ENCODE data around the gene RHOH.
A peak's percentile ranks its signal among the peaks of the same experiment; 100 is the strongest.

The RHOH gene

DNA sequence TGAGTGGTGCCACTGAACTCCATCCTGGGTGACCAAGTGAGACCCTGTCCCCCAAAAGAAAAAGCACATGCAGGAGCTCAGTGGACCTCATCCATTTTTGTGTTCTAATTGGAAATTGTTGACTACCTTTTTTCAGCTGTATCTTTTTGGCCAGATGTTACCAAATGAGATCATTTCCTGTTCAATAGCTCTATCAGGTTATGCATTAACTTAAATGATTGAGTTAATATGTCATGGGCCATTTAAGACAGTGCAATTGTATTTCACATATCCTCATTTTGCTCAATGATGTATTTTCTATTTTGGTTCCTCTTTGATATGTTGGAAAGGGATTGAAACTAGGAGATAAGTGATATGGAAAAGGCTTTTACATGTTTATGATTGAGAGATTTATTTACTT, 26.2 kb upstream of the RHOH start:
- Histone ChIP-seq H3K9ac (ENCODE audit: low read length in 5 of 5) (no peak overlapping the region), H3K27me3 (ENCODE audit: control insufficient read depth in 5 of 5, insufficient read depth in 4 of 5, low read length in 5 of 5) (no peaks in the 10 kb centered on the region), H3K4me3 (ENCODE audit: low read depth in 1 of 5, low read length in 5 of 5) (no peak overlapping the region), H3K27ac (ENCODE audit: low read depth, low read length) (no peak overlapping the region), H3K9me3 (ENCODE audit: control insufficient read depth in 5 of 5, low read length in 5 of 5) (peaks cover 0 to 13% (median 10%) of the 10 kb centered on the region in 5 donors), H3K4me1 (ENCODE audit: control insufficient read depth in 5 of 5, insufficient read depth in 5 of 5, low read length in 5 of 5) (peaks cover 0 to 9% (median 0%) of the 10 kb centered on the region in 5 donors), H3K36me3 (ENCODE audit: control insufficient read depth in 5 of 5, insufficient read depth in 5 of 5, low read length in 5 of 5) (peaks cover 0 to 3% (median 0%) of the 10 kb centered on the region in 5 donors)

- H3K9me3 ChIP-seq (ENCODE audit: control insufficient read depth in 5 of 5, low read length in 5 of 5), result peaks cover 0 to 3% (median 0%) of the 10 kb centered on the region in 5 donors
- H3K4me1 ChIP-seq (ENCODE audit: control insufficient read depth in 5 of 5, insufficient read depth in 5 of 5, low read length in 5 of 5), result peaks cover 0 to 6% (median 0%) of the 10 kb centered on the region in 5 donors
- no peak overlapping the region for H3K27ac ChIP-seq (ENCODE audit: low read depth, low read length)
- H3K36me3 ChIP-seq (ENCODE audit: control insufficient read depth in 5 of 5, insufficient read depth in 5 of 5, low read length in 5 of 5), result no peaks in the 10 kb centered on the region
- no peak overlapping the region for H3K4me3 ChIP-seq (ENCODE audit: low read depth in 1 of 5, low read length in 5 of 5)
- no peak overlapping the region for H3K9ac ChIP-seq (ENCODE audit: low read length in 5 of 5)
- H3K27me3 ChIP-seq (ENCODE audit: control insufficient read depth in 5 of 5, insufficient read depth in 4 of 5, low read length in 5 of 5), result peaks cover 0 to 3% (median 0%) of the 10 kb centered on the region in 5 donors
Observed at GRCh38 chr4:40173470-40173875, 23.4 kb upstream of the RHOH start.

DNA sequence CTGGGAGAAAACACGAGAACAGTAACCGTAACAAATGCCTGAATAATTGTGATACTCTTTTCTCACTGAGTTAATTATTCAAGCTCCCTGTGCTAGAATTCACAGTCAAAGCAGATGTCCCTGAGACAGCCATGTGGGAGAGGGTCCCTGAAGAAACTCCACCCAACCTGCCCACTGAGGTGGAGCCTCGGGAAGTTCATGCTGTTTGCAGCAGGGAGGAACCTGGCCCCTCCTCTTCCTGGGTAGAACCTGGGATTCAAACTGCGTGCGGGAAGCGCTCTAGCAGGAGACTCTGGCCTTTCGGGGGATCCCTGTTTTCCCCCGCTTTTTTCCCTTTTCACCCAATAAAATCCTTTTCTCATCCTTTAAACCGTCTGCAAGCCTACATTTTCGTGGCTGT, 20.2 kb upstream of the RHOH start:
- Histone ChIP-seq H3K36me3 (ENCODE audit: control insufficient read depth in 5 of 5, insufficient read depth in 5 of 5, low read length in 5 of 5) (no peaks in the 10 kb centered on the region), H3K9me3 (ENCODE audit: control insufficient read depth in 5 of 5, low read length in 5 of 5) (no peaks in the 10 kb centered on the region), H3K4me1 (ENCODE audit: control insufficient read depth in 5 of 5, insufficient read depth in 5 of 5, low read length in 5 of 5) (peaks cover 0 to 6% (median 0%) of the 10 kb centered on the region in 5 donors), H3K27me3 (ENCODE audit: control insufficient read depth in 5 of 5, insufficient read depth in 4 of 5, low read length in 5 of 5) (peaks cover 0 to 3% (median 0%) of the 10 kb centered on the region in 5 donors), H3K9ac (ENCODE audit: low read length in 5 of 5) (no peak overlapping the region), H3K27ac (ENCODE audit: low read depth, low read length) (no peak overlapping the region), H3K4me3 (ENCODE audit: low read depth in 1 of 5, low read length in 5 of 5) (peak overlapping the region in 1 of 5 donors; percentile 12)

DNA sequence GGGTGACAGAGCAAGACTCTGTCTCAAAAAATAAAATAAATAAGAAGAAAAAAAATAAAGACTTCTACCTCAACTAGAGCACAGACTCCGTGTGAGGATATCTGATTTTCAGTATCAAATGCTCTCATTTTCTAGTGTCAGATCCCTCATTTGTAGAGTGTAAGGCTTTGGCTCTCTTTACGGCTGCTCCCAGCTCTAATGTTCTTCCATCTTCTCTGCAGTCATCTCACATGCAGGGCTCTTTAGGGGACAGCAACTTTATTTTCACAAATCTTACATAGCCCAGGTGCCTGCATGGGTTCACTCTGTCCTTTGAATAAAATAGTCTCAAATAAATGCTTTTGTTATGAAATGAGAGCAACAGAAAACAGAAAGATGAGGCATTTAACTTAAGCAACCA, 19.2 kb upstream of the RHOH start:
- H3K36me3 ChIP-seq (ENCODE audit: control insufficient read depth in 5 of 5, insufficient read depth in 5 of 5, low read length in 5 of 5), result no peaks in the 10 kb centered on the region
- no peaks in the 10 kb centered on the region for H3K9me3 ChIP-seq (ENCODE audit: control insufficient read depth in 5 of 5, low read length in 5 of 5)
- peaks cover 0 to 3% (median 0%) of the 10 kb centered on the region in 5 donors for H3K27me3 ChIP-seq (ENCODE audit: control insufficient read depth in 5 of 5, insufficient read depth in 4 of 5, low read length in 5 of 5)
- peaks cover 0 to 6% (median 0%) of the 10 kb centered on the region in 5 donors for H3K4me1 ChIP-seq (ENCODE audit: control insufficient read depth in 5 of 5, insufficient read depth in 5 of 5, low read length in 5 of 5)
- no peak overlapping the region for H3K27ac ChIP-seq (ENCODE audit: low read depth, low read length)
- no peak overlapping the region for H3K4me3 ChIP-seq (ENCODE audit: low read depth in 1 of 5, low read length in 5 of 5)
- no peak overlapping the region for H3K9ac ChIP-seq (ENCODE audit: low read length in 5 of 5)

- no peaks in the 10 kb centered on the region for H3K4me1 ChIP-seq (ENCODE audit: control insufficient read depth in 5 of 5, insufficient read depth in 5 of 5, low read length in 5 of 5)
- H3K9ac ChIP-seq (ENCODE audit: low read length in 5 of 5), result no peak overlapping the region
- peaks cover 0 to 3% (median 0%) of the 10 kb centered on the region in 5 donors for H3K27me3 ChIP-seq (ENCODE audit: control insufficient read depth in 5 of 5, insufficient read depth in 4 of 5, low read length in 5 of 5)
- no peak overlapping the region for H3K4me3 ChIP-seq (ENCODE audit: low read depth in 1 of 5, low read length in 5 of 5)
- no peak overlapping the region for H3K27ac ChIP-seq (ENCODE audit: low read depth, low read length)
- no peaks in the 10 kb centered on the region for H3K36me3 ChIP-seq (ENCODE audit: control insufficient read depth in 5 of 5, insufficient read depth in 5 of 5, low read length in 5 of 5)
- no peaks in the 10 kb centered on the region for H3K9me3 ChIP-seq (ENCODE audit: control insufficient read depth in 5 of 5, low read length in 5 of 5)
Observed at GRCh38 chr4:40178672-40179071, 18.2 kb upstream of the RHOH start.

DNA sequence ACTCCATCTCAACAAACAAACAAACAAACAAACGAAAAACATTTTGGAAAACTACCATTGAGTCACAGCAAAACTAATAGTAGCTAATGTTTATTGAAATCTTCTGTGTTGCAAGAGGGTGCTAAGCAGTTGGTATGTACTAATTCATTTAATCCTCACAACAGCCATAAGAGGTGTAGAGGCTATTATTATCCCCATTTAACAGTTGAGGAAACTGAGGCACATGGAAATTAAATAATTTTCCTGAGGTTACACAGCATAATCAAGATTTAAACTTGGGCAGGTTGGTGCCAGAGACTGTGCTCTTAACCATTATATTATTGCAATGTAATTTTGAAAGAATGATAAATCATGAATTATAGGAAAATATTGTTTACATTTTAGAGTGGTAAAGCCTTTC, 17.5 kb upstream of the RHOH start:
- Histone ChIP-seq H3K27me3 (ENCODE audit: control insufficient read depth in 5 of 5, insufficient read depth in 4 of 5, low read length in 5 of 5) (peaks cover 0 to 3% (median 0%) of the 10 kb centered on the region in 5 donors), H3K27ac (ENCODE audit: low read depth, low read length) (no peak overlapping the region), H3K9ac (ENCODE audit: low read length in 5 of 5) (no peak overlapping the region), H3K4me3 (ENCODE audit: low read depth in 1 of 5, low read length in 5 of 5) (no peak overlapping the region), H3K9me3 (ENCODE audit: control insufficient read depth in 5 of 5, low read length in 5 of 5) (no peaks in the 10 kb centered on the region), H3K36me3 (ENCODE audit: control insufficient read depth in 5 of 5, insufficient read depth in 5 of 5, low read length in 5 of 5) (no peaks in the 10 kb centered on the region), H3K4me1 (ENCODE audit: control insufficient read depth in 5 of 5, insufficient read depth in 5 of 5, low read length in 5 of 5) (no peaks in the 10 kb centered on the region)

- Histone ChIP-seq H3K9me3 (ENCODE audit: control insufficient read depth in 5 of 5, low read length in 5 of 5) (no peaks in the 10 kb centered on the region), H3K9ac (ENCODE audit: low read length in 5 of 5) (no peak overlapping the region), H3K4me3 (ENCODE audit: low read depth in 1 of 5, low read length in 5 of 5) (no peak overlapping the region), H3K4me1 (ENCODE audit: control insufficient read depth in 5 of 5, insufficient read depth in 5 of 5, low read length in 5 of 5) (no peaks in the 10 kb centered on the region), H3K36me3 (ENCODE audit: control insufficient read depth in 5 of 5, insufficient read depth in 5 of 5, low read length in 5 of 5) (no peaks in the 10 kb centered on the region), H3K27me3 (ENCODE audit: control insufficient read depth in 5 of 5, insufficient read depth in 4 of 5, low read length in 5 of 5) (peaks cover 0 to 3% (median 0%) of the 10 kb centered on the region in 5 donors), H3K27ac (ENCODE audit: low read depth, low read length) (no peak overlapping the region)
Observed at GRCh38 chr4:40180356-40180755, 16.5 kb upstream of the RHOH start.

DNA sequence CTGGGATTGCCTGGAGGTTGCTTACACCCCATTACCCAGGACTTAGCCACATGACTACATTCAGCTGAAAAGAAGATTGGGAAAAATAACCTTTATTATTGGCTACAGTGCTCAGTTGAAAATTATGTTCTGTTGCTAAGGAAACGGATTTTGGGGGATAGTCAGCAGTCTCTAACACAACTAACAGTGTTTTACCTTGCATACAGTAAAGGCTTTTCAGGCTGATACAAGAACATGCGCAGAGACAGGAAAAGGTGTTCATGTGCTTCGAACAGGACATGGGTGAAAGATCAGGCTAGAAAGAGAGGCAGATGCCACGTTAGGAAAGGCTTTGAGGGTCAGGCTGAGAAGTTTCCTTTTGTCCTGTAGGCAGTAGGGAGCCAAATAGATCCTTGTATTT, 14.8 kb upstream of the RHOH start:
- Histone ChIP-seq H3K9me3 (ENCODE audit: control insufficient read depth in 5 of 5, low read length in 5 of 5) (no peaks in the 10 kb centered on the region), H3K4me3 (ENCODE audit: low read depth in 1 of 5, low read length in 5 of 5) (no peak overlapping the region), H3K27ac (ENCODE audit: low read depth, low read length) (no peak overlapping the region), H3K4me1 (ENCODE audit: control insufficient read depth in 5 of 5, insufficient read depth in 5 of 5, low read length in 5 of 5) (no peaks in the 10 kb centered on the region), H3K9ac (ENCODE audit: low read length in 5 of 5) (no peak overlapping the region), H3K27me3 (ENCODE audit: control insufficient read depth in 5 of 5, insufficient read depth in 4 of 5, low read length in 5 of 5) (no peaks in the 10 kb centered on the region), H3K36me3 (ENCODE audit: control insufficient read depth in 5 of 5, insufficient read depth in 5 of 5, low read length in 5 of 5) (no peaks in the 10 kb centered on the region)

DNA sequence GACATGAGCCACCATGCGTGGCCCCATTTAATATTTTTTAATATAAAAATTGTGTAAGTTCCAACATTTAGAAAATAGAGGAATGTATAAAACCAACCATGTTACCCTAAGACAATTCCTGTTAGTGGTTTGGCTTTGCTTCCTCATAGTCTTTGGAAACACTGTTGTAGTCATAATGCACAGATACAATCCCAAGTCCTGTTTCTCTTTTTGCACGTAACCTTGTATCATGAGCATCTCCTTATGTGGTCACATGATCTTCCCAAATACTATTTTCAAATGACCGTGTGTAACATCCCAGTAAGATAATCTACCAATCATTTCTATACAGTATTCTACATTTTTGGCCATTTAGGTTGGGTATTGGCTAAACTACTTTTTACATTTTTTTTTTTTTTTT, 13.9 kb upstream of the RHOH start:
- H3K27ac ChIP-seq (ENCODE audit: low read depth, low read length), result no peak overlapping the region

GRCh38 chr4:40183615-40184411, 13.0 kb upstream of the RHOH start:
- Histone ChIP-seq H3K36me3 (ENCODE audit: control insufficient read depth in 5 of 5, insufficient read depth in 5 of 5, low read length in 5 of 5) (no peaks in the 10 kb centered on the region), H3K9ac (ENCODE audit: low read length in 5 of 5) (no peak overlapping the region), H3K4me3 (ENCODE audit: low read depth in 1 of 5, low read length in 5 of 5) (no peak overlapping the region), H3K27ac (ENCODE audit: low read depth, low read length) (no peak overlapping the region), H3K9me3 (ENCODE audit: control insufficient read depth in 5 of 5, low read length in 5 of 5) (no peaks in the 10 kb centered on the region), H3K27me3 (ENCODE audit: control insufficient read depth in 5 of 5, insufficient read depth in 4 of 5, low read length in 5 of 5) (no peaks in the 10 kb centered on the region), H3K4me1 (ENCODE audit: control insufficient read depth in 5 of 5, insufficient read depth in 5 of 5, low read length in 5 of 5) (no peaks in the 10 kb centered on the region)

More for the DNA sequence above, 13.9 kb upstream of the RHOH start:
- Histone ChIP-seq H3K9me3 (ENCODE audit: control insufficient read depth in 5 of 5, low read length in 5 of 5) (no peaks in the 10 kb centered on the region), H3K9ac (ENCODE audit: low read length in 5 of 5) (no peak overlapping the region), H3K4me1 (ENCODE audit: control insufficient read depth in 5 of 5, insufficient read depth in 5 of 5, low read length in 5 of 5) (no peaks in the 10 kb centered on the region), H3K27me3 (ENCODE audit: control insufficient read depth in 5 of 5, insufficient read depth in 4 of 5, low read length in 5 of 5) (no peaks in the 10 kb centered on the region), H3K36me3 (ENCODE audit: control insufficient read depth in 5 of 5, insufficient read depth in 5 of 5, low read length in 5 of 5) (no peaks in the 10 kb centered on the region), H3K4me3 (ENCODE audit: low read depth in 1 of 5, low read length in 5 of 5) (no peak overlapping the region)
